ENCODE measurements around the gene NTSR2.

Gene NTSR2

GRCh38 chr2:11710632-11711353, 40.8 kb upstream of the NTSR2 start:
- DNase-seq = no peak
- no peaks in the 10 kb centered on the region for H3K36me3 ChIP-seq (replicated peaks)
- in situ Hi-C loops (cut with HindIII; ENCODE audit: low pct_ligation_motif_present, low sequenced_read_pairs) = no loop called here
- no peak for TF ChIP-seq CTCF (IDR thresholded peaks at IDR 0.05; ENCODE audit: low read depth, low read length, missing control alignments)
- no peak overlapping the region for H3K27ac ChIP-seq
- no peak overlapping the region for H3K4me3 ChIP-seq (ENCODE audit: low read depth, low read length)
- no peaks in the 10 kb centered on the region for H3K27me3 ChIP-seq (replicated peaks)

GRCh38 chr2:11710210-11710609, 40.2 kb upstream of the NTSR2 start:
- no peak for TF ChIP-seq CTCF (IDR thresholded peaks at IDR 0.05; ENCODE audit: low read depth, low read length, missing control alignments)
- in situ Hi-C loops (cut with HindIII; ENCODE audit: low pct_ligation_motif_present, low sequenced_read_pairs) = no loop called here
- H3K27me3 ChIP-seq (replicated peaks) = no peaks in the 10 kb centered on the region
- H3K36me3 ChIP-seq (replicated peaks) = no peaks in the 10 kb centered on the region
- peak; percentile 87 for DNase-seq
- no peak overlapping the region for H3K4me3 ChIP-seq (ENCODE audit: low read depth, low read length)
- H3K27ac ChIP-seq = no peak overlapping the region

GRCh38 chr2:11709293-11709692, 39.3 kb upstream of the NTSR2 start:
- Histone ChIP-seq H3K36me3 (replicated peaks) (no peaks in the 10 kb centered on the region), H3K27ac (no peak overlapping the region), H3K4me3 (ENCODE audit: low read depth, low read length) (no peak overlapping the region), H3K27me3 (replicated peaks) (no peaks in the 10 kb centered on the region)
- no peak for TF ChIP-seq CTCF (IDR thresholded peaks at IDR 0.05; ENCODE audit: low read depth, low read length, missing control alignments)
- in situ Hi-C loops (cut with HindIII; ENCODE audit: low pct_ligation_motif_present, low sequenced_read_pairs) = no loop called here
- no peak for DNase-seq

- TF ChIP-seq CTCF (IDR thresholded peaks at IDR 0.05; ENCODE audit: low read depth, low read length, missing control alignments) = no peak
- Histone ChIP-seq H3K27me3 (replicated peaks) (no peaks in the 10 kb centered on the region), H3K27ac (no peak overlapping the region), H3K4me3 (ENCODE audit: low read depth, low read length) (no peak overlapping the region), H3K36me3 (replicated peaks) (no peaks in the 10 kb centered on the region)
- in situ Hi-C loops (cut with HindIII; ENCODE audit: low pct_ligation_motif_present, low sequenced_read_pairs) = no loop called here
- no peak for DNase-seq
Measured at GRCh38 chr2:11708106-11708505, 38.1 kb upstream of the NTSR2 start.

- Histone ChIP-seq H3K4me3 (ENCODE audit: low read depth, low read length) (no peak overlapping the region), H3K36me3 (replicated peaks) (no peaks in the 10 kb centered on the region), H3K27me3 (replicated peaks) (no peaks in the 10 kb centered on the region), H3K27ac (no peak overlapping the region)
- in situ Hi-C loops (cut with HindIII; ENCODE audit: low pct_ligation_motif_present, low sequenced_read_pairs) = no loop called here
- DNase-seq = no peak
- TF ChIP-seq CTCF (IDR thresholded peaks at IDR 0.05; ENCODE audit: low read depth, low read length, missing control alignments) = no peak
Measured at GRCh38 chr2:11705711-11706110, 35.7 kb upstream of the NTSR2 start.

- DNase-seq = no peak
- Histone ChIP-seq H3K27me3 (replicated peaks) (no peaks in the 10 kb centered on the region), H3K27ac (no peak overlapping the region), H3K36me3 (replicated peaks) (no peaks in the 10 kb centered on the region), H3K4me3 (ENCODE audit: low read depth, low read length) (no peak overlapping the region)
- in situ Hi-C loops (cut with HindIII; ENCODE audit: low pct_ligation_motif_present, low sequenced_read_pairs) = no loop called here
- TF ChIP-seq CTCF (IDR thresholded peaks at IDR 0.05; ENCODE audit: low read depth, low read length, missing control alignments) = no peak
Measured at GRCh38 chr2:11705063-11705462, 35.1 kb upstream of the NTSR2 start.
